Measurements from ENCODE around the gene SLC25A33.

DNA sequence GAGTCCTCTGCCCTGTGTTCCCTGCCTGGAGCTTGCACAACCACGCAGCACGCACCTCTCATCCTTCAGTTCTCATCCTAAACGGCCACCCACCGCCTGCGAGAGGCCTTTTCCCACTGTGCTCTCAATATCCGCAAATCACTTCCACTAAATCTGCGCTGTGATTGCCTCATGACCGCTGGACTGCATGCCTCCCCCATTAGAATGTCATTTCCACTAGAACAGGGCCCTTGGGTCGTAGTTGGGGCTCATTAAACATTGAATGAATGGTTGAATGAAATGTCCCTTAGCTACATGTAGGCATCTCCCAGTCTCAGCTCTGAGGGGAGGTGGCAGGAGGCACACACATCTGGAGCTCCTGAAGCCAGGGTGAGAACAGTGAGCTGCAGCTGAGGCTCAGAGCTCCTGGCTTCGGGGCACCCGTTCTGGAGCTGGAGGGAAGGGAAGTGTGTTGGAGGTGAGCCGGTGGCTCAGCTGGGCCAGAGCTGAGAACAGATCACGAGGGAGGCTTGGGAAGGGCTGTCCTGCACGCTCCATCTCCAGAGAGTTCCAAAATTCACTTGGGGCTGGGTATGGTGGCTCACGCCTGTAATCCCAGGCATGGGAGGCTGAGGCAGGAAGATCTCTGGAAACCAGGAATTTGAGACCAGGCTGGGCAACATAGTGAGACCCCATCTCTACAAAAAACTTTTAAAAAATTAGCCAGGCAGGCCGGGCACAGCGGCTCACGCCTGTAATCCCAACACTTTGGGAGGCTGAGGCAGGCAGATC, 79.8 kb downstream of the SLC25A33 start:
- TF ChIP-seq, protein P1, sequence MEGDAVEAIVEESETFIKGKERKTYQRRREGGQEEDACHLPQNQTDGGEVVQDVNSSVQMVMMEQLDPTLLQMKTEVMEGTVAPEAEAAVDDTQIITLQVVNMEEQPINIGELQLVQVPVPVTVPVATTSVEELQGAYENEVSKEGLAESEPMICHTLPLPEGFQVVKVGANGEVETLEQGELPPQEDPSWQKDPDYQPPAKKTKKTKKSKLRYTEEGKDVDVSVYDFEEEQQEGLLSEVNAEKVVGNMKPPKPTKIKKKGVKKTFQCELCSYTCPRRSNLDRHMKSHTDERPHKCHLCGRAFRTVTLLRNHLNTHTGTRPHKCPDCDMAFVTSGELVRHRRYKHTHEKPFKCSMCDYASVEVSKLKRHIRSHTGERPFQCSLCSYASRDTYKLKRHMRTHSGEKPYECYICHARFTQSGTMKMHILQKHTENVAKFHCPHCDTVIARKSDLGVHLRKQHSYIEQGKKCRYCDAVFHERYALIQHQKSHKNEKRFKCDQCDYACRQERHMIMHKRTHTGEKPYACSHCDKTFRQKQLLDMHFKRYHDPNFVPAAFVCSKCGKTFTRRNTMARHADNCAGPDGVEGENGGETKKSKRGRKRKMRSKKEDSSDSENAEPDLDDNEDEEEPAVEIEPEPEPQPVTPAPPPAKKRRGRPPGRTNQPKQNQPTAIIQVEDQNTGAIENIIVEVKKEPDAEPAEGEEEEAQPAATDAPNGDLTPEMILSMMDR (IDR thresholded peaks at IDR 0.05) = no peak
- TF ChIP-seq POLR2A (IDR thresholded peaks at IDR 0.05) = no peak
